Fibroblast of lung (primary cell): ENCODE results near the gene IRAK3. TPM values are rescaled to one million over a fixed set of nuclear protein-coding genes. Genes with fewer than 3 reads are reported as not detected.
A peak's percentile ranks its signal among the peaks of the same experiment; 100 is the strongest.

ENCODE experiments used
- DNase-seq, 2 donors: peaks; one replicate each; pipeline versions ENCODE4 v3.0.0 to v3.0.0-alpha.2; 2010; ENCODE audit warnings: low read depth in 2 of 2
- H2AFZ ChIP-seq: 2 replicates; pipeline ENCODE4 v1.5.1; 2012; ENCODE audit warnings: low read length, control low read depth, inconsistent platforms
- H3K27ac ChIP-seq: 2 replicates; pipeline ENCODE4 v1.5.1; 2011; ENCODE audit warnings: low read length, control low read depth; ENCODE audit not compliant: insufficient read depth
- H3K27me3 ChIP-seq: 2 replicates; pipeline ENCODE4 v1.5.1; 2011; ENCODE audit warnings: mild to moderate bottlenecking, low read length; ENCODE audit not compliant: control insufficient read depth, insufficient read depth
- H3K36me3 ChIP-seq: 2 replicates; pipeline ENCODE4 v1.5.1; 2011; ENCODE audit warnings: low read length; ENCODE audit not compliant: control insufficient read depth, insufficient read depth
- H3K4me1 ChIP-seq: 2 replicates; pipeline ENCODE4 v1.5.1; 2011; ENCODE audit warnings: low read length; ENCODE audit not compliant: control insufficient read depth, insufficient read depth; ENCODE audit errors: extremely low read depth
- H3K4me2 ChIP-seq: 2 replicates; pipeline ENCODE4 v1.5.1; 2011; ENCODE audit warnings: low read length, control low read depth; ENCODE audit not compliant: insufficient read depth; ENCODE audit errors: extremely low read depth
- H3K4me3 ChIP-seq, 4 experiments: fragments of 200-600 bp in 1 of 4; sonication (generic) in 1 of 4; replicated peaks in 1 of 4; 2 replicates each; pipeline ENCODE4 v1.5.1; 2011 to 2016; ENCODE audit warnings: low read length in 4 of 4, low read depth in 3 of 4, mild to moderate bottlenecking in 3 of 4, control low read depth in 2 of 4, inconsistent platforms in 1 of 4, mixed read lengths in 1 of 4; ENCODE audit not compliant: insufficient read depth in 1 of 4; ENCODE audit errors: control extremely low read depth in 1 of 4
- H3K79me2 ChIP-seq: 2 replicates; pipeline ENCODE4 v1.5.1; 2012; ENCODE audit warnings: mild to moderate bottlenecking, low read length, inconsistent platforms; ENCODE audit not compliant: control insufficient read depth, insufficient read depth
- H3K9ac ChIP-seq: 2 replicates; pipeline ENCODE4 v1.5.1; 2011; ENCODE audit warnings: mild to moderate bottlenecking, low read length, control low read depth; ENCODE audit not compliant: insufficient read depth
- H3K9me3 ChIP-seq: 2 replicates; pipeline ENCODE4 v1.5.1; 2012; ENCODE audit warnings: low read depth, low read length; ENCODE audit not compliant: control insufficient read depth, insufficient read depth
- H4K20me1 ChIP-seq: 2 replicates; pipeline ENCODE4 v1.5.1; 2011; ENCODE audit warnings: low read length; ENCODE audit not compliant: control insufficient read depth, insufficient read depth; ENCODE audit errors: extremely low read depth
- EZH2 ChIP-seq: IDR thresholded peaks from 2 replicates; pipeline ENCODE4 v1.5.1; 2012; ENCODE audit warnings: low read length, control low read depth, mild to moderate bottlenecking; ENCODE audit errors: missing control alignments
- polyA minus RNA-seq: library from RNA; depleted of rRNA, polyadenylated mRNA; stranded (reverse); fragments of >200 nt; gene quantifications from 2 replicates; pipeline ENCODE4 v1.2.3, GENCODE V29; 2011; ENCODE audit warnings: low replicate concordance
- polyA plus RNA-seq, 2 donors: library from polyadenylated mRNA; depleted of rRNA in 1 of 2; stranded (reverse) in 1 of 2; unstranded in 1 of 2; fragments of >200 nt; gene quantifications; 2 replicates each; pipeline ENCODE4 v1.2.1, GENCODE V29; 2011 to 2012; ENCODE audit warnings: missing spikeins in 1 of 2
- total RNA-seq: library from RNA; depleted of rRNA; stranded (reverse); fragments of >200 nt; gene quantifications from 2 replicates; pipeline ENCODE4 v1.2.1, GENCODE V29; 2014
- TF ChIP-seq, protein P1 (sequence below), 2 donors: IDR thresholded peaks in 1 of 2; conservative IDR thresholded peaks in 1 of 2; 1 replicate in 1 of 2; 2 replicates in 1 of 2; pipeline ENCODE4 v1.5.1; 2011 to 2012; ENCODE audit warnings: low read length in 2 of 2, control low read depth in 1 of 2, inconsistent platforms in 1 of 2, low read depth in 1 of 2, mild to moderate bottlenecking in 1 of 2

IRAK3 gene
- total RNA-seq (7.4 and 11.1 TPM in 2 replicates), polyA plus RNA-seq (3.2 and 4.5 TPM in 2 replicates), polyA minus RNA-seq (1.3 and 3.9 TPM in 2 replicates)
- polyA plus RNA-seq (2012) = 1.1 and 2.4 TPM in 2 replicates

GRCh38 chr12:66188584-66189485, at the start of gene IRAK3:
Gene IRAK3, plus strand, starts transcription at chr12:66189214. Its CDS starts 86 bp downstream, at chr12:66189300.
- DNase-seq = peak; percentile 37 to 72
- Histone ChIP-seq H2AFZ (peak within 1 kb of the TSS; percentile 98), H3K4me2 (peak within 1 kb of the TSS; percentile 90), H3K79me2 (no peaks in the 10 kb centered on the region), H3K27ac (peak within 1 kb of the TSS; percentile 64), H4K20me1 (no peaks in the 10 kb centered on the region), H3K9me3 (no peaks in the 10 kb centered on the region), H3K27me3 (no peaks in the 10 kb centered on the region), H3K9ac (peak within 1 kb of the TSS; percentile 62), H3K4me3 (peak within 1 kb of the TSS; percentile 60 to 78 (median 70)), H3K36me3 (no peaks in the 10 kb centered on the region), H3K4me1 (no peaks in the 10 kb centered on the region)
- TF ChIP-seq EZH2 = no peak
- TF ChIP-seq, protein P1, sequence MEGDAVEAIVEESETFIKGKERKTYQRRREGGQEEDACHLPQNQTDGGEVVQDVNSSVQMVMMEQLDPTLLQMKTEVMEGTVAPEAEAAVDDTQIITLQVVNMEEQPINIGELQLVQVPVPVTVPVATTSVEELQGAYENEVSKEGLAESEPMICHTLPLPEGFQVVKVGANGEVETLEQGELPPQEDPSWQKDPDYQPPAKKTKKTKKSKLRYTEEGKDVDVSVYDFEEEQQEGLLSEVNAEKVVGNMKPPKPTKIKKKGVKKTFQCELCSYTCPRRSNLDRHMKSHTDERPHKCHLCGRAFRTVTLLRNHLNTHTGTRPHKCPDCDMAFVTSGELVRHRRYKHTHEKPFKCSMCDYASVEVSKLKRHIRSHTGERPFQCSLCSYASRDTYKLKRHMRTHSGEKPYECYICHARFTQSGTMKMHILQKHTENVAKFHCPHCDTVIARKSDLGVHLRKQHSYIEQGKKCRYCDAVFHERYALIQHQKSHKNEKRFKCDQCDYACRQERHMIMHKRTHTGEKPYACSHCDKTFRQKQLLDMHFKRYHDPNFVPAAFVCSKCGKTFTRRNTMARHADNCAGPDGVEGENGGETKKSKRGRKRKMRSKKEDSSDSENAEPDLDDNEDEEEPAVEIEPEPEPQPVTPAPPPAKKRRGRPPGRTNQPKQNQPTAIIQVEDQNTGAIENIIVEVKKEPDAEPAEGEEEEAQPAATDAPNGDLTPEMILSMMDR (conservative IDR thresholded peaks at IDR 0.05 in 1 of 2, IDR thresholded peaks at IDR 0.05 in 1 of 2; ENCODE audit: low read depth in 1 of 2, low read length in 2 of 2) = no peak

GRCh38 chr12:66139328-66139727, 49.7 kb upstream of the IRAK3 start:
- no peaks in the 10 kb centered on the region for H3K9me3 ChIP-seq
- H3K27me3 ChIP-seq = no peaks in the 10 kb centered on the region
- H3K27ac ChIP-seq = no peak overlapping the region
- H3K4me2 ChIP-seq = no peak overlapping the region
- H3K4me1 ChIP-seq = no peaks in the 10 kb centered on the region
- H4K20me1 ChIP-seq = no peaks in the 10 kb centered on the region
- H3K36me3 ChIP-seq = peaks cover 4% of the 10 kb centered on the region
- H3K9ac ChIP-seq = no peak overlapping the region
- H2AFZ ChIP-seq = no peak overlapping the region
- TF ChIP-seq, protein P1 (conservative IDR thresholded peaks at IDR 0.05 in 1 of 2, IDR thresholded peaks at IDR 0.05 in 1 of 2; ENCODE audit: low read depth in 1 of 2, low read length in 2 of 2) = no peak
- no peak for TF ChIP-seq EZH2
- no peaks in the 10 kb centered on the region for H3K79me2 ChIP-seq
- no peak overlapping the region for H3K4me3 ChIP-seq
- DNase-seq = no peak

- Histone ChIP-seq H3K79me2 (no peaks in the 10 kb centered on the region), H3K4me1 (no peaks in the 10 kb centered on the region), H3K27me3 (no peaks in the 10 kb centered on the region), H2AFZ (no peak overlapping the region), H3K4me2 (no peak overlapping the region), H3K9ac (no peak overlapping the region), H4K20me1 (no peaks in the 10 kb centered on the region), H3K9me3 (no peaks in the 10 kb centered on the region), H3K36me3 (peaks cover 4% of the 10 kb centered on the region), H3K27ac (no peak overlapping the region), H3K4me3 (no peak overlapping the region)
- no peak for TF ChIP-seq EZH2
- TF ChIP-seq, protein P1 (conservative IDR thresholded peaks at IDR 0.05 in 1 of 2, IDR thresholded peaks at IDR 0.05 in 1 of 2; ENCODE audit: low read depth in 1 of 2, low read length in 2 of 2) = no peak
- DNase-seq = peak in 1 of 2 donors; percentile 22
These were observed 48.3 kb upstream of the IRAK3 start for GRCh38 chr12:66140731-66141130.
